CD4-positive, alpha-beta memory T cell (primary cell): ENCODE measurements around the gene MTG1. TPM values are rescaled to one million over a fixed set of nuclear protein-coding genes. Genes with fewer than 3 reads are reported as not detected.

ENCODE experiments used
- CTCF ChIA-PET: fragments of 350-600 bp; sonication (Branson Sonifier 250); formaldehyde crosslinking; loops from one replicate; lab custom pipeline; 2021; ENCODE audit warnings: inconsistent platforms; ENCODE audit not compliant: partially characterized antibody; lab: Charles Lee
- POLR2A ChIA-PET: fragments of 350-600 bp; sonication (Branson Sonifier 250); formaldehyde crosslinking; loops from one replicate; lab custom pipeline; 2021; ENCODE audit not compliant: partially characterized antibody; lab: Charles Lee
- DNase-seq, 5 donors: peaks; one replicate each; pipeline versions ENCODE4 v3.0.0 to v3.0.0-alpha.2; 2020 to 2022; ENCODE audit warnings: mixed read lengths in 1 of 5
- H3K27ac ChIP-seq: one replicate; pipeline ENCODE4 v1.7.0; 2013; ENCODE audit warnings: low read depth, low read length
- H3K27me3 ChIP-seq: 2 replicates; pipeline ENCODE4 v1.7.0; 2013; ENCODE audit warnings: mild to moderate bottlenecking, low read length, moderate library complexity; ENCODE audit not compliant: insufficient read depth
- H3K36me3 ChIP-seq: 2 replicates; pipeline ENCODE4 v1.7.0; 2013; ENCODE audit warnings: mild to moderate bottlenecking, low read length, moderate library complexity; ENCODE audit not compliant: insufficient read depth
- H3K4me1 ChIP-seq: 2 replicates; pipeline ENCODE4 v1.7.0; 2013; ENCODE audit warnings: mild to moderate bottlenecking, low read length, moderate library complexity; ENCODE audit not compliant: insufficient read depth
- H3K4me3 ChIP-seq, 2 donors: one replicate each; pipeline ENCODE4 v1.7.0; 2013; ENCODE audit warnings: low read length in 2 of 2, mild to moderate bottlenecking in 1 of 2
- H3K9me3 ChIP-seq, 2 donors: one replicate each; pipeline ENCODE4 v1.7.0; 2013; ENCODE audit warnings: low read length in 2 of 2, control low read depth in 1 of 2; ENCODE audit not compliant: control insufficient read depth in 1 of 2
- H3K27ac Mint-ChIP-seq, 7 donors: one replicate each; pipeline ENCODE4 v1.8.0; 2020 to 2021; ENCODE audit warnings: mixed read lengths in 7 of 7, mild to moderate bottlenecking in 6 of 7, inconsistent platforms in 3 of 7, moderate library complexity in 3 of 7
- H3K27me3 Mint-ChIP-seq, 2 donors: one replicate each; pipeline ENCODE4 v1.8.0; 2020 to 2021; ENCODE audit warnings: mixed read lengths in 2 of 2
- H3K36me3 Mint-ChIP-seq, 2 donors: one replicate each; pipeline ENCODE4 v1.8.0; 2020 to 2021; ENCODE audit warnings: mixed read lengths in 2 of 2, inconsistent platforms in 1 of 2, mild to moderate bottlenecking in 1 of 2
- H3K4me1 Mint-ChIP-seq, 4 donors: one replicate each; pipeline ENCODE4 v1.8.0; 2020 to 2021; ENCODE audit warnings: mixed read lengths in 4 of 4, mild to moderate bottlenecking in 1 of 4
- H3K4me3 Mint-ChIP-seq, 8 donors: one replicate each; pipeline ENCODE4 v1.8.0; 2020 to 2021; ENCODE audit warnings: mixed read lengths in 8 of 8, mild to moderate bottlenecking in 7 of 8, moderate library complexity in 6 of 8, inconsistent platforms in 3 of 8
- H3K9me3 Mint-ChIP-seq, 8 donors: one replicate each; pipeline ENCODE4 v1.8.0; 2020 to 2021; ENCODE audit warnings: mixed read lengths in 8 of 8, mild to moderate bottlenecking in 5 of 8, inconsistent platforms in 3 of 8, moderate library complexity in 1 of 8
- intact Hi-C: fragments of 100-400 bp; cut with micrococcal nuclease; formaldehyde crosslinking; loops from one replicate; pipeline ENCODE4 v1.15.1; 2023
- polyA plus RNA-seq, 2 donors: library from polyadenylated mRNA; unstranded; fragments of 300-500 nt; fragmentation: Illumina TruSeq; gene quantifications; one replicate each; pipeline ENCODE4 v1.2.3, GENCODE V29; 2021
- total RNA-seq, 2 experiments: library from RNA; stranded (reverse); gene quantifications; one replicate each; pipeline ENCODE4 v1.2.3, GENCODE V29; 2021

MTG1 gene
- total and polyA plus RNA-seq, 4 experiments from 2014 or later = 32.6 to 65.4 (median 50.9) TPM

DNA sequence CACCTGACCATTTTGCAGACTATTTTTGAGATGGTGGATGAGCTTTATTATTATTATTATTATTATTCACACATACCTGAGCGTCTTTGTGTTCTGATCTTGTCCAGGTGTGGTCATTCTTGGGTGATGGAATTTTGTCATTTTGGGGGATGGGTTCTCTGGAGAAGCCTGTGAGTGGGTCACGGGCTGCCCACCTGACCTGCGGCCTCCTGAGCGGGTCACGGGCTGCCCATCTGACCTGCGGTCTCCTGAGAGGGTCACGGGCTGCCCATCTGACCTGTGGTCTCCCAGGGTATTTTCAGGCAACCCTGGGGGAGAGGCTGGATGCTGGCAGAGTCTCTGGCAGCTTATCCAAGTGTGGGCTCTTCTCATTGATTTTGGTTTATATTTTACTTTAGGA is 67.1 kb downstream of the MTG1 start:
- Histone ChIP-seq H3K36me3 (no peaks in the 10 kb centered on the region), H3K9me3 (no peaks in the 10 kb centered on the region), H3K4me3 (no peak overlapping the region), H3K27me3 (no peaks in the 10 kb centered on the region), H3K4me1 (no peaks in the 10 kb centered on the region), H3K27ac (no peak overlapping the region)
- Mint-ChIP-seq H3K9me3 (no peaks in the 10 kb centered on the region), H3K4me3 (no peak overlapping the region), H3K36me3 (peaks cover 0 to 5% of the 10 kb centered on the region in 2 donors), H3K27me3 (no peaks in the 10 kb centered on the region), H3K27ac (no peak overlapping the region), H3K4me1 (peaks cover 0 to 16% (median under 1%) of the 10 kb centered on the region in 4 donors)
- no peak for DNase-seq
- POLR2A ChIA-PET = no interaction called here
- CTCF ChIA-PET = no interaction called here
- intact Hi-C loops = no loop called here

- H3K27me3 ChIP-seq = no peaks in the 10 kb centered on the region
- intact Hi-C loops = no loop called here
- H3K36me3 ChIP-seq = no peaks in the 10 kb centered on the region
- POLR2A ChIA-PET = no interaction called here
- peaks cover 0 to 16% (median under 1%) of the 10 kb centered on the region in 4 donors for H3K4me1 Mint-ChIP-seq
- H3K27ac Mint-ChIP-seq = no peak overlapping the region
- no peak for DNase-seq
- no peak overlapping the region for H3K27ac ChIP-seq
- H3K9me3 ChIP-seq = no peaks in the 10 kb centered on the region
- H3K4me3 ChIP-seq = no peak overlapping the region
- H3K36me3 Mint-ChIP-seq = peaks cover 0 to 7% of the 10 kb centered on the region in 2 donors
- H3K9me3 Mint-ChIP-seq = no peaks in the 10 kb centered on the region
- H3K4me3 Mint-ChIP-seq = no peak overlapping the region
- H3K4me1 ChIP-seq = no peaks in the 10 kb centered on the region
- no peaks in the 10 kb centered on the region for H3K27me3 Mint-ChIP-seq
- CTCF ChIA-PET = no interaction called here
Measured at GRCh38 chr10:133461841-133462240, 67.9 kb downstream of the MTG1 start.

GRCh38 chr10:133462512-133463305 is 68.8 kb downstream of the MTG1 start:
- DNase-seq = no peak
- Histone ChIP-seq H3K4me1 (no peaks in the 10 kb centered on the region), H3K36me3 (no peaks in the 10 kb centered on the region), H3K9me3 (no peaks in the 10 kb centered on the region), H3K27ac (no peak overlapping the region), H3K27me3 (no peaks in the 10 kb centered on the region), H3K4me3 (no peak overlapping the region)
- Mint-ChIP-seq H3K27me3 (no peaks in the 10 kb centered on the region), H3K36me3 (peaks cover 2 to 9% of the 10 kb centered on the region in 2 donors), H3K4me3 (no peak overlapping the region), H3K9me3 (no peaks in the 10 kb centered on the region), H3K4me1 (peaks cover 0 to 16% (median 3%) of the 10 kb centered on the region in 4 donors), H3K27ac (no peak overlapping the region)
- intact Hi-C loops = no loop called here
- POLR2A ChIA-PET = no interaction called here
- CTCF ChIA-PET = no interaction called here

DNA sequence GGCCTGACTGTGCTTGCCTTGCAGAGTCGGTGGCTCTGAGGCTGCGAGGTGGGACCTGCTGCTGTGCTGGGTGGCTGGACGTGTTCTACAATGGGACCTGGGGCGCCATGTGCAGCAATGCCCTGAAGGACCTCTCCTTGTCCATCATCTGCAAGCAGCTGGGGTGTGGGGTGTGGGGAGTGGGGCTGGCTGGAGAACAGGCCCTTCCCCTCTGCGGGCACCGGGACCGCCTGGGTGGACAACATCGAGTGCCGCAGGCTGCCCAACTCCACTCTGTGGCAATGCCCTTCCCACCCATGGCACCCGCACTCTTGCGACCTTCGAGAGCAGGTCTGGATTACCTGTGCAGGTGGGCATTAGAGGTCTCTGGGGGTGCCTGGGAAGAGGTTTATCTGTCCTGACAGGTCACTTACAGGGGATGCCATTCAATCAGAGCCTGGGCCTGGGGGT is 70.7 kb downstream of the MTG1 start:
- Mint-ChIP-seq H3K9me3 (peaks cover 0 to 4% (median 0%) of the 10 kb centered on the region in 8 donors), H3K27ac (no peak overlapping the region), H3K27me3 (no peaks in the 10 kb centered on the region), H3K36me3 (peaks cover 16% of the 10 kb centered on the region in 2 donors), H3K4me1 (peaks cover 0 to 16% (median 3%) of the 10 kb centered on the region in 4 donors), H3K4me3 (peak overlapping the region in 1 of 8 donors; percentile 17)
- intact Hi-C loops = no loop called here
- ChIA-PET POLR2A (no interaction called here), CTCF (no interaction called here)
- no peak for DNase-seq
- Histone ChIP-seq H3K9me3 (no peaks in the 10 kb centered on the region), H3K4me1 (no peaks in the 10 kb centered on the region), H3K27ac (no peak overlapping the region), H3K27me3 (no peaks in the 10 kb centered on the region), H3K4me3 (no peak overlapping the region), H3K36me3 (no peaks in the 10 kb centered on the region)

DNA sequence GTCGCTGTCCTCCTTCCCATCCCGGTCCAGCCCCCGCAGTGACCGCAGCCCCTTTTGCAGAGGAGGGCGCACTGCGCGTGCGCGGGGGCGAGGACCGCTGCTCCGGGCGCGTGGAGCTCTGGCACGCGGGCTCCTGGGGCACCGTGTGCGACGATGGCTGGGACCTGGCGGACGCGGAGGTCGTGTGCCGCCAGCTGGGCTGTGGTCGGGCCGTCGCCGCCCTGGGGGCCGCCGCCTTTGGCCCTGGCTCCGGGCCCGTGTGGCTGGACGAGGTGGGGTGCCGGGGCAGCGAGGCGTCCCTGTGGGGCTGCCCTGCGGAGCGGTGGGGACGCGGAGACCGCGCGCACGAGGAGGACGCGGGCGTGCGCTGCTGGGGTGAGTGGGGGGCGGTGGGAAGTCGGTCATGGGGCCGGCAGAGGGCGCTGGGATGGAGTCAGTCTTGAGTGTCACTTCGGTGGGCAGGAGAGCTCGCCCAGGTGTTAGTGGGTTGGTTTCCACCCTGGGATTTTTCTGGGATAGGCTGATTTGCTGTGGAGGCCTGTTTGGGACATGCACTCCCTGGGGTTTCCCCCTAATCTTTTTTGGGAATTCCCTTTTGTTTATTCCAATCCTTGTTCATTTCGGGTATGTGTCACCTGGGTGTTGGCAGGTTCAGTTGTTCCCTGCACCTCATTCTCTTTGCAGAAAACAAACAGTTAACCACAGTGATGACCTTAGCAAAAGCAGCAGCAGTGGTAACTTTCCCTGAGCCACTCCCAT is 71.4 kb downstream of the MTG1 start:
- ChIA-PET CTCF (no interaction called here), POLR2A (no interaction called here)
- Mint-ChIP-seq H3K9me3 (peaks cover 0 to 7% (median 0%) of the 10 kb centered on the region in 8 donors), H3K27me3 (no peaks in the 10 kb centered on the region), H3K4me1 (peaks cover 0 to 16% (median 3%) of the 10 kb centered on the region in 4 donors), H3K36me3 (peaks cover 16 to 21% of the 10 kb centered on the region in 2 donors), H3K4me3 (peak overlapping the region in 1 of 8 donors; percentile 26), H3K27ac (peak overlapping the region in 1 of 7 donors; percentile 68)
- H3K27me3 ChIP-seq = no peaks in the 10 kb centered on the region
- H3K4me1 ChIP-seq = no peaks in the 10 kb centered on the region
- H3K4me3 ChIP-seq = no peak overlapping the region
- H3K9me3 ChIP-seq = no peaks in the 10 kb centered on the region
- intact Hi-C loops = no loop called here
- no peaks in the 10 kb centered on the region for H3K36me3 ChIP-seq
- DNase-seq = no peak
- no peak overlapping the region for H3K27ac ChIP-seq

- Histone ChIP-seq H3K4me1 (no peaks in the 10 kb centered on the region), H3K9me3 (no peaks in the 10 kb centered on the region), H3K36me3 (no peaks in the 10 kb centered on the region), H3K4me3 (no peak overlapping the region), H3K27ac (no peak overlapping the region), H3K27me3 (no peaks in the 10 kb centered on the region)
- DNase-seq = no peak
- no peaks in the 10 kb centered on the region for H3K27me3 Mint-ChIP-seq
- H3K4me3 Mint-ChIP-seq = no peak overlapping the region
- POLR2A ChIA-PET = no interaction called here
- no peak overlapping the region for H3K27ac Mint-ChIP-seq
- H3K4me1 Mint-ChIP-seq = peaks cover 0 to 16% (median 3%) of the 10 kb centered on the region in 4 donors
- CTCF ChIA-PET = no interaction called here
- peaks cover 0 to 7% (median 0%) of the 10 kb centered on the region in 8 donors for H3K9me3 Mint-ChIP-seq
- intact Hi-C loops = no loop called here
- peaks cover 16 to 23% of the 10 kb centered on the region in 2 donors for H3K36me3 Mint-ChIP-seq
Measured at GRCh38 chr10:133465950-133466474, 72.1 kb downstream of the MTG1 start.

DNA sequence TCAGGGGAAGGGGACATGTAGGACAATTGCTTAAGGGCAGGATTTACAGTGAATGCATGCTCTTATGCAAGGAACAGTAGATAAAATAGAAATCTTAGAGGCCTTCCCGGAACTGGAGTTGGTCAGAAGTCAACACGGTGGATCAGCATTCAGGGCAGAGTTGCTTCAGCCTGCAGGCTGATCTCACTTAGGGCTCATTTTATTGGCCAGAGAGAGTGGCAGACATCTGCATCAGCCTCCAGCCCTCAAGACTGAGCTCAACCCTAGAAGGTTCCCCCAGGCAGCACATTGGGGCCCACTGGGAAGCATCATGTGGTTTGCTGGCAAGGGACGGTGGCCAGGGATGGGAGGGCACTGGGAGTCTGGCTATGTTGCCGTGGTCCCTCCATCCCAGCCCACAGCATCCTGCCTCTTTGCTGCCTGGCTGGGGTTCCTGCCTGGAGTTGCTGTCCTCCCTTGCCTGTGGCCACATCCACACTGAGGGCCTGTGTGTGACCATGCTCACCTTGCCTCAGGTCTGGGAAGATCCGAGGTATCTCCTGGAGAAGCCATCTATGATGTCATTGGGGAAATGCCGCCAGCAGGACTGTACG is 72.8 kb downstream of the MTG1 start:
- no peak overlapping the region for H3K27ac Mint-ChIP-seq
- H3K27me3 Mint-ChIP-seq = no peaks in the 10 kb centered on the region
- Histone ChIP-seq H3K27ac (no peak overlapping the region), H3K4me3 (no peak overlapping the region), H3K9me3 (no peaks in the 10 kb centered on the region), H3K27me3 (no peaks in the 10 kb centered on the region), H3K4me1 (no peaks in the 10 kb centered on the region), H3K36me3 (no peaks in the 10 kb centered on the region)
- intact Hi-C loops = no loop called here
- peaks cover 0 to 16% (median 2%) of the 10 kb centered on the region in 4 donors for H3K4me1 Mint-ChIP-seq
- ChIA-PET CTCF (no interaction called here), POLR2A (no interaction called here)
- H3K36me3 Mint-ChIP-seq = peaks cover 15 to 23% of the 10 kb centered on the region in 2 donors
- H3K4me3 Mint-ChIP-seq = peak overlapping the region in 1 of 8 donors; percentile 42
- DNase-seq = no peak
- H3K9me3 Mint-ChIP-seq = peaks cover 0 to 7% (median 0%) of the 10 kb centered on the region in 8 donors
